OCI-LY7 (cell line): ENCODE measurements around the gene GRID1.

Experiments used
- CTCF ChIP-seq: fragments of 200-600 bp; sonication (generic); conservative IDR thresholded peaks from 2 replicates; pipeline ENCODE4 v1.5.1; 2014; ENCODE audit warnings: mild to moderate bottlenecking, antibody characterized with exemption, low read length, moderate library complexity, mixed read lengths
- EZH2phosphoT487 ChIP-seq: fragments of 200-600 bp; sonication (generic); IDR thresholded peaks from 2 replicates; pipeline ENCODE4 v1.6.1; 2018; ENCODE audit warnings: low read depth, borderline replicate concordance, mild to moderate bottlenecking, mixed run types, antibody characterized with exemption, low read length, moderate library complexity, mixed read lengths

GRCh38 chr10:85977642-85978041 is 389.0 kb downstream of the GRID1 start:
- TF ChIP-seq CTCF (no peak), EZH2phosphoT487 (no peak)
